GM21515 (cell line): Measurements from ENCODE around the gene RAF1.

Experiments used
- ATAC-seq: cut with Tn5 transposase; IDR thresholded peaks from one replicate; pipeline ENCODE4 v1.9.1; 2021; ENCODE audit not compliant: unreplicated experiment

Gene RAF1

GRCh38 chr3:12593473-12593872, 70.4 kb downstream of the RAF1 start:
- ATAC-seq = no peak

- ATAC-seq = no peak
These were observed 71.8 kb downstream of the RAF1 start for GRCh38 chr3:12591997-12592715.

- no peak for ATAC-seq
These were observed 72.5 kb downstream of the RAF1 start for GRCh38 chr3:12591456-12591855.

GRCh38 chr3:12590096-12590495, 73.8 kb downstream of the RAF1 start:
- no peak for ATAC-seq

GRCh38 chr3:12588039-12589009, 75.6 kb downstream of the RAF1 start:
- no peak for ATAC-seq

GRCh38 chr3:12586403-12586802, 77.5 kb downstream of the RAF1 start:
- ATAC-seq = no peak

GRCh38 chr3:12585970-12586369, 77.9 kb downstream of the RAF1 start:
- ATAC-seq = no peak

GRCh38 chr3:12585181-12585580, 78.7 kb downstream of the RAF1 start:
- ATAC-seq = no peak

- ATAC-seq = no peak
These were observed 79.8 kb downstream of the RAF1 start for GRCh38 chr3:12584083-12584482.

- no peak for ATAC-seq
These were observed 80.6 kb downstream of the RAF1 start for GRCh38 chr3:12583280-12583679.

- no peak for ATAC-seq
These were observed 81.2 kb downstream of the RAF1 start for GRCh38 chr3:12582730-12583129.

GRCh38 chr3:12579905-12580304, 84.0 kb downstream of the RAF1 start:
- ATAC-seq = no peak

GRCh38 chr3:12579456-12579855, 84.5 kb downstream of the RAF1 start:
- ATAC-seq = no peak

GRCh38 chr3:12578742-12579141, 85.2 kb downstream of the RAF1 start:
- ATAC-seq = no peak

- ATAC-seq = no peak
These were observed 86.5 kb downstream of the RAF1 start for GRCh38 chr3:12577379-12577778.

- ATAC-seq = no peak
These were observed 89.3 kb downstream of the RAF1 start for GRCh38 chr3:12574661-12575060.

GRCh38 chr3:12574131-12574530, 89.8 kb downstream of the RAF1 start:
- ATAC-seq = no peak

GRCh38 chr3:12571986-12572385, 91.9 kb downstream of the RAF1 start:
- no peak for ATAC-seq

- ATAC-seq = no peak
These were observed 94.1 kb downstream of the RAF1 start for GRCh38 chr3:12569836-12570235.

GRCh38 chr3:12568747-12569146, 95.2 kb downstream of the RAF1 start:
- ATAC-seq = no peak

GRCh38 chr3:12566976-12567375, 96.9 kb downstream of the RAF1 start:
- no peak for ATAC-seq

GRCh38 chr3:12562451-12562850, 101.5 kb downstream of the RAF1 start:
- ATAC-seq = no peak
